Measurements from ENCODE around the gene TFDP1. TPM values are rescaled to one million over a fixed set of nuclear protein-coding genes. Genes with fewer than 3 reads are reported as not detected.

The TFDP1 gene
- total RNA-seq, 4 donors from 2014 or later = 48.0 to 84.2 (median 53.9) TPM

DNA sequence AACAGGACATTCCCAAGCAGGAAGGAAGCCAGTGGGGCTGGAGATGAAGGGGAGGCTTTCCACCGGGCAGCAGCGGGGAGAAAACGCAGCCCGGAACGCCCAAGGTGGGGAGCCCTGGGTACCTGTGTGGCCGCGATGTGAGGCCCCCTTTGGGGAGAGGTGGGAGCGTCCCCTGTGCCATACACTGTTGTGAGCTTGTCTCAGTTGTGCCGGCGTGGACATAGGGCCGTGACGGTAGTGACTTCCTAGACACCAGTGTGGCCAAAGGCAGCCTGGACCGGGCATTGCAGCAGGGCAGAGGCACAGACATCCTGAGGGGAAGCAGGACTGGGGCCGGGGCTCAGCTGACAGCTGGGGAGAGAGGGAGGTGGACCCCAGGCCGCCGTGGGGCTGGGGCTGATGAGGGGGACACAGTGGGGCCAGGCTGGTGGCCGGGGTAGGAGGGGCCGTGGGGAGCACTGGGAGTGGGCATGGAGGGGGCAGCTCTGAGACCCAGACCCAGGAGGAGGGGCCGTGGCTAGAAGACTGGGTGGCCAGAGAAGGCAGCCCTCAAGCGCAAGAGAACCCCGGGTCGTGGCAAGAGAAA, 38.5 kb upstream of the TFDP1 start:
- DNase-seq = no peak
- intact Hi-C loops (cut with DNase I) = no loop called here
- Histone ChIP-seq H3K27ac (peak overlapping the region in 2 of 3 donors; percentile 49 to 61), H3K27me3 (no peaks in the 10 kb centered on the region), H3K9me3 (no peaks in the 10 kb centered on the region), H3K4me3 (replicated peaks in 1 of 3) (no peak overlapping the region), H3K4me1 (peaks cover 9 to 19% of the 10 kb centered on the region in 2 donors), H3K36me3 (no peaks in the 10 kb centered on the region)
- WGBS, 2 donors = 72 to 79% methylated on average over 20 to 22 of the region's 22 CpGs
- no peak for TF ChIP-seq POLR2A (IDR thresholded peaks at IDR 0.05)
- TF ChIP-seq, protein P1, sequence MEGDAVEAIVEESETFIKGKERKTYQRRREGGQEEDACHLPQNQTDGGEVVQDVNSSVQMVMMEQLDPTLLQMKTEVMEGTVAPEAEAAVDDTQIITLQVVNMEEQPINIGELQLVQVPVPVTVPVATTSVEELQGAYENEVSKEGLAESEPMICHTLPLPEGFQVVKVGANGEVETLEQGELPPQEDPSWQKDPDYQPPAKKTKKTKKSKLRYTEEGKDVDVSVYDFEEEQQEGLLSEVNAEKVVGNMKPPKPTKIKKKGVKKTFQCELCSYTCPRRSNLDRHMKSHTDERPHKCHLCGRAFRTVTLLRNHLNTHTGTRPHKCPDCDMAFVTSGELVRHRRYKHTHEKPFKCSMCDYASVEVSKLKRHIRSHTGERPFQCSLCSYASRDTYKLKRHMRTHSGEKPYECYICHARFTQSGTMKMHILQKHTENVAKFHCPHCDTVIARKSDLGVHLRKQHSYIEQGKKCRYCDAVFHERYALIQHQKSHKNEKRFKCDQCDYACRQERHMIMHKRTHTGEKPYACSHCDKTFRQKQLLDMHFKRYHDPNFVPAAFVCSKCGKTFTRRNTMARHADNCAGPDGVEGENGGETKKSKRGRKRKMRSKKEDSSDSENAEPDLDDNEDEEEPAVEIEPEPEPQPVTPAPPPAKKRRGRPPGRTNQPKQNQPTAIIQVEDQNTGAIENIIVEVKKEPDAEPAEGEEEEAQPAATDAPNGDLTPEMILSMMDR (IDR thresholded peaks at IDR 0.05) = no peak

DNA sequence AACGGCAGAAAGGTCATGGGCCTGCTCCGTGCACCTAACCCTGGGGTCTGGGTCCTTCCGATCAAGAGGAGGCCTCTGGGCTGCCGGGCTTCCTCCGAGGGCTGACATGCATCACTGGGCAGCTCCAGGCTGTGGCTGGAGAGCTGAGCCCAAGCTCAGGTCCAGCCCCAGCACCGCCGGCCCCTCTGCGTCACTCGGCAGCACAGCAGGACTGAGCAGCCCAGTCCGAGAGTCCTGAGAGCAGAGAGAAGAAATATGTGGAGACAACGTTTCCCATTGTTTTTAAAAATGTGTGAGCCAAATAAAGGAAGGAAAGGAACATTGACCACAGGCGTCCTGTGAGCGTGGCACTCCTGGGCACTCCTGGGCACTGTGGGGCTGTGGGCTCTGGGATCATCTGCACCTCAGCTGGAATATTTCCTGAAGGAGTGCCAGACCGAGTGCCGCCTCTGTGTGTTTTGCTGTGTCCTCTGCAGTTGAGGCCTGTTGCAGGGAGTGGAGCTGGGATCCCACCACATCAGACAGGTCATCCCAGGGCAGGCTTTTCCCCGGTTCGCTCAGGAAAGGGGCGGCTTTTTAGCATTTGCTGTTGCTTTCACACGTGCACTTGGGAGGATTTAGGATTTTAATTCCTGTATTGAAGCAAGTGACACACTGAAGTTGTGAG, 37.8 kb upstream of the TFDP1 start:
- DNase-seq = peak; percentile 23 to 26
- H3K36me3 ChIP-seq = no peaks in the 10 kb centered on the region
- no peak for TF ChIP-seq POLR2A (IDR thresholded peaks at IDR 0.05)
- TF ChIP-seq, protein P1 (IDR thresholded peaks at IDR 0.05) = no peak

DNA sequence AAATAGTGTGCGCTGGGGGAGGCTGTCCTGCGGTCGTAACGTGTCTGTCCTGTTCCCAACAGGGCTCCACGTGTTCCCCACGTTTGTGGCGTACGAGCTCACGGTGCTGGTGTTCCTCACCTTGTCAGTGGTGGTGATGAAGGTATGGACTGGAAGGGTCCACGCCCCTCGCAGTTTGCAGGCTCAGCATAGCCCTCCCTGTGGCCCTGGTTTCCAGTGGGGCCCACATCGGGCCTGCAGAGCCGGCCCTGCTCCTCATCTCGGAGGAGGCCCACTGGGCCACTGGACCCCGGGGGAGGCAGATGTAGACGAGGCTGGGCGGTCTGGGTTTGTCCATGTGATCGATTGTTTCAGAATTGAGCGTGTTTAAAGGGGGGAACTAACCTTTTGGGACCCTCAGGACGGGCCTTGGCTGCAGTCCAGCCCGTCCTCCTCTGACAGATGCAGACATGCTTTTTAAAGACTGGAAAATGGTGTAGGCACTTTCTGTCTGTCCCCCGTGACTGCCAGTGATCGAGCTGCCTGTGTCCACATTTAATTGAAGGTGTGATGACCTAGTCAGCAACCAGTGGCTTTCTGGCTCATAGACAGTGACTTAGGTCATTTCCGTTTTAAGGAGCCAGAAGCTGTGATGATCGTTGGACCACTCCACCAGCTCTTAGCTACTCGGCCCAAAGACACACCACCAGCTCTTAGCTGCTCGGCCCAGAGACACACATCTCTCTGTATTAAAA, 37.1 kb upstream of the TFDP1 start:
- peaks cover 9 to 19% of the 10 kb centered on the region in 2 donors for H3K4me1 ChIP-seq
- H3K9me3 ChIP-seq = no peaks in the 10 kb centered on the region
- no peak for TF ChIP-seq POLR2A (IDR thresholded peaks at IDR 0.05)
- TF ChIP-seq, protein P1 (IDR thresholded peaks at IDR 0.05) = no peak
- intact Hi-C loops (cut with DNase I) = no loop called here
- peak overlapping the region in 2 of 3 donors; percentile 7 to 61 for H3K27ac ChIP-seq
- H3K36me3 ChIP-seq = no peaks in the 10 kb centered on the region
- no peak overlapping the region for H3K4me3 ChIP-seq (replicated peaks in 1 of 3)
- DNase-seq = no peak
- no peaks in the 10 kb centered on the region for H3K27me3 ChIP-seq
- 84 to 86% methylated on average over 22 to 26 of the region's 27 CpGs for WGBS, 2 donors

More for the DNA sequence above, 37.8 kb upstream of the TFDP1 start:
- H3K4me3 ChIP-seq (replicated peaks in 1 of 3) = no peak overlapping the region
- peaks cover 9 to 19% of the 10 kb centered on the region in 2 donors for H3K4me1 ChIP-seq
- 61 to 65% methylated on average over 17 to 19 of the region's 19 CpGs for WGBS, 2 donors
- no peaks in the 10 kb centered on the region for H3K9me3 ChIP-seq
- peak overlapping the region in 2 of 3 donors; percentile 49 to 61 for H3K27ac ChIP-seq
- no peaks in the 10 kb centered on the region for H3K27me3 ChIP-seq
- intact Hi-C loops (cut with DNase I) = no loop called here

DNA sequence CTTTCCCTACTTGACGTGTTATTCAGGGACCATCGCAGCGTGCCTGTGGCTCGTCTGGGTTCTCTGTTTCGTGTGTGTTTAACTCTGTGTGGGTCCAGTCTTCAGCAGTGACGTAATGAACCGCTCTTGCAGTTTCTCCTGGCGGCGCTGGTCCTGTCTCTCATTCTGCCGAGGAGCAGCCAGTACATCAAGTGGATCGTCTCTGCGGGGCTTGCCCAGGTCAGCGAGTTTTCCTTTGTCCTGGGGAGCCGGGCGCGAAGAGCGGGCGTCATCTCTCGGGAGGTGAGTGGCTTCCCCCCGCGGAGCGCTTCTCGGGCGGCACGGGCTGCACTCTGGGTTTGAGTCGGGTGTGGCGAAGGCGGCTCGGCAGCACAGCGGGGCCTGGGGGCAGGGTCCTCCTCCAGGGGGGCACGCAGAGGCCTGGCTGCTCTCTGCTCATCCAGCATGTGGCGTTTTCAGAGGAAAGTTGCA, 36.3 kb upstream of the TFDP1 start:
- Histone ChIP-seq H3K36me3 (no peaks in the 10 kb centered on the region), H3K27me3 (no peaks in the 10 kb centered on the region), H3K4me1 (peaks cover 9 to 19% of the 10 kb centered on the region in 2 donors), H3K27ac (no peak overlapping the region), H3K9me3 (no peaks in the 10 kb centered on the region), H3K4me3 (replicated peaks in 1 of 3) (no peak overlapping the region)
- DNase-seq = peak; percentile 51 to 64
- intact Hi-C loops (cut with DNase I) = no loop called here
- 32 to 46% methylated on average over 16 to 30 of the region's 32 CpGs for WGBS, 2 donors
- TF ChIP-seq, protein P1 (IDR thresholded peaks at IDR 0.05) = no peak
- TF ChIP-seq POLR2A (IDR thresholded peaks at IDR 0.05) = no peak

Measured in thyroid gland (tissue), 4 donors.